ENCODE results near the gene TMEM131.

GRCh38 chr2:97812931-97813330, 182.8 kb downstream of the TMEM131 start:
- TF ChIP-seq CTCF (IDR thresholded peaks at IDR 0.05) (no peak), POLR2A (IDR thresholded peaks at IDR 0.05) (no peak)
